Karpas-422 (cell line): Measurements from ENCODE around the gene WTAP. TPM values are rescaled to one million over a fixed set of nuclear protein-coding genes. Genes with fewer than 3 reads are reported as not detected.

ENCODE experiments used
- DNase-seq: peaks from one replicate; pipeline ENCODE4 v3.0.0-alpha.2; 2015
- H2AFZ ChIP-seq: fragments of 200-600 bp; sonication (generic); 2 replicates; pipeline ENCODE4 v1.6.1; 2014; ENCODE audit warnings: antibody characterized with exemption, low read length, mixed read lengths
- H3K27ac ChIP-seq: fragments of 200-600 bp; sonication (generic); 2 replicates; pipeline ENCODE4 v1.5.1; 2014; ENCODE audit warnings: mild to moderate bottlenecking, low read length, moderate library complexity
- H3K27me3 ChIP-seq: fragments of 200-600 bp; sonication (generic); 2 replicates; pipeline ENCODE4 v1.6.1; 2014; ENCODE audit warnings: low read length, mixed read lengths
- H3K36me3 ChIP-seq: fragments of 200-600 bp; sonication (generic); 2 replicates; pipeline ENCODE4 v1.6.1; 2014; ENCODE audit warnings: low read length, mixed read lengths; ENCODE audit not compliant: insufficient read depth
- H3K4me1 ChIP-seq: fragments of 200-600 bp; sonication (generic); 2 replicates; pipeline ENCODE4 v1.6.1; 2014; ENCODE audit warnings: mild to moderate bottlenecking, low read length, mixed read lengths
- H3K4me2 ChIP-seq: fragments of 200-600 bp; sonication (generic); 2 replicates; pipeline ENCODE4 v1.6.1; 2014; ENCODE audit warnings: low read length, low read depth, mild to moderate bottlenecking; ENCODE audit not compliant: poor library complexity, severe bottlenecking
- H3K4me3 ChIP-seq: fragments of 200-600 bp; sonication (generic); 2 replicates; pipeline ENCODE4 v1.5.1; 2014; ENCODE audit warnings: mild to moderate bottlenecking, antibody characterized with exemption, low read length, mixed read lengths
- H3K79me2 ChIP-seq: fragments of 200-600 bp; sonication (generic); 2 replicates; pipeline ENCODE4 v1.6.1; 2014; ENCODE audit warnings: mild to moderate bottlenecking, low read length, mixed read lengths
- H3K9ac ChIP-seq: fragments of 200-600 bp; sonication (generic); 2 replicates; pipeline ENCODE4 v1.6.0; 2014; ENCODE audit warnings: low read length
- H3K9me2 ChIP-seq: fragments of 200-600 bp; sonication (generic), shearing (Covaris generic); replicated peaks from 2 replicates; pipeline ENCODE4 v1.6.0; 2014; ENCODE audit warnings: mild to moderate bottlenecking, low read length, moderate library complexity; ENCODE audit not compliant: insufficient read depth
- H3K9me3 ChIP-seq: fragments of 300-700, 200-600 bp; sonication (generic); 2 replicates; pipeline ENCODE4 v1.6.1; 2014; ENCODE audit warnings: low read length, mixed read lengths
- H4K20me1 ChIP-seq: fragments of 200-600 bp; sonication (generic); 2 replicates; pipeline ENCODE4 v1.6.1; 2014; ENCODE audit warnings: mild to moderate bottlenecking, antibody characterized with exemption, low read length, low read depth; ENCODE audit not compliant: insufficient read depth
- total RNA-seq: library from RNA; depleted of rRNA; stranded (reverse); fragments of >200 nt; shearing (Covaris generic); gene quantifications from 2 replicates; pipeline ENCODE4 v1.2.3, GENCODE V29; 2014; ENCODE audit warnings: low replicate concordance; rRNA removed

Gene WTAP
- total RNA-seq, result 86.1 and 87.6 TPM in 2 replicates

- H2AFZ ChIP-seq, result 0 out of 2 replicates have a peak within 1 kb of the TSS, but pooled peaks have one; percentile 62
- peaks cover 44% of the 10 kb centered on the region for H4K20me1 ChIP-seq
Measured at GRCh38 chr6:159726918-159727716, at the start of gene WTAP. WTAP (plus strand) TSS chr6:159727506; CDS start chr6:159736266, 8,760 bp downstream.

GRCh38 chr6:159677506-159678165 is 49.7 kb upstream of the WTAP start:
- H3K4me2 ChIP-seq, result no peak overlapping the region
- H3K79me2 ChIP-seq, result 0 out of 2 replicates have a peak, but pooled peaks cover 3% of the 10 kb centered on the region
- H3K27ac ChIP-seq, result no peak overlapping the region
- DNase-seq, result no peak
- no peaks in the 10 kb centered on the region for H3K27me3 ChIP-seq
- H3K9ac ChIP-seq, result no peak overlapping the region
- no peaks in the 10 kb centered on the region for H3K9me2 ChIP-seq
- no peaks in the 10 kb centered on the region for H3K4me1 ChIP-seq
- H3K4me3 ChIP-seq, result no peak overlapping the region
- H2AFZ ChIP-seq, result no peak overlapping the region
- no peaks in the 10 kb centered on the region for H3K9me3 ChIP-seq
- no peaks in the 10 kb centered on the region for H4K20me1 ChIP-seq
- H3K36me3 ChIP-seq, result peaks cover 30% of the 10 kb centered on the region

More at GRCh38 chr6:159726918-159727716, at the start of gene WTAP:
- H3K36me3 ChIP-seq, result peaks cover 32% of the 10 kb centered on the region
- peak; percentile 99 for DNase-seq
- peaks cover 44% of the 10 kb centered on the region for H3K4me1 ChIP-seq
- no peaks in the 10 kb centered on the region for H3K9me3 ChIP-seq
- no peaks in the 10 kb centered on the region for H3K9me2 ChIP-seq
- H3K4me2 ChIP-seq, result peak within 1 kb of the TSS; percentile 89
- peak within 1 kb of the TSS; percentile 88 for H3K4me3 ChIP-seq
- peak within 1 kb of the TSS; percentile 97 for H3K9ac ChIP-seq
- H3K27ac ChIP-seq, result peak within 1 kb of the TSS; percentile 86
- H3K27me3 ChIP-seq, result no peaks in the 10 kb centered on the region
- H3K79me2 ChIP-seq, result peaks cover 92% of the 10 kb centered on the region

DNA sequence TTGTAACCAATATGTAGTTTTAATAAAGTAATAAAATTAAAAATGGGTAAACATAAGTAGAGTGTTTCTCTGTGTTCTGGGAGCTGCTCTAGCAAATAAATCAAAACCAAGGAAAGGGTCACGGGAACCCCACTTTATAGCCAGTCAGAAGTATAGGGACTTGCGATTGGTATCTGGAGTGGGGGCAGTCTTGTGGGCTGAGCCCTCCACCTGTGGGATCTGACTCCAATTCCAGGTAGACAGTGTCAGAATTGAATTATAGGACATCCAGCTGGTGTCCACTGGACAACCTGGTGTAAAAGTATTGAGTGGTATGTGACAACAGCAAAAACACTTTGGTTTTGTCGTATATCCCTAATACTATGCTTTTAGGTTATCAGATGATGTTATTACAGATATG is 48.7 kb upstream of the WTAP start:
- no peaks in the 10 kb centered on the region for H4K20me1 ChIP-seq
- no peak for DNase-seq
- peaks cover 30% of the 10 kb centered on the region for H3K36me3 ChIP-seq

DNA sequence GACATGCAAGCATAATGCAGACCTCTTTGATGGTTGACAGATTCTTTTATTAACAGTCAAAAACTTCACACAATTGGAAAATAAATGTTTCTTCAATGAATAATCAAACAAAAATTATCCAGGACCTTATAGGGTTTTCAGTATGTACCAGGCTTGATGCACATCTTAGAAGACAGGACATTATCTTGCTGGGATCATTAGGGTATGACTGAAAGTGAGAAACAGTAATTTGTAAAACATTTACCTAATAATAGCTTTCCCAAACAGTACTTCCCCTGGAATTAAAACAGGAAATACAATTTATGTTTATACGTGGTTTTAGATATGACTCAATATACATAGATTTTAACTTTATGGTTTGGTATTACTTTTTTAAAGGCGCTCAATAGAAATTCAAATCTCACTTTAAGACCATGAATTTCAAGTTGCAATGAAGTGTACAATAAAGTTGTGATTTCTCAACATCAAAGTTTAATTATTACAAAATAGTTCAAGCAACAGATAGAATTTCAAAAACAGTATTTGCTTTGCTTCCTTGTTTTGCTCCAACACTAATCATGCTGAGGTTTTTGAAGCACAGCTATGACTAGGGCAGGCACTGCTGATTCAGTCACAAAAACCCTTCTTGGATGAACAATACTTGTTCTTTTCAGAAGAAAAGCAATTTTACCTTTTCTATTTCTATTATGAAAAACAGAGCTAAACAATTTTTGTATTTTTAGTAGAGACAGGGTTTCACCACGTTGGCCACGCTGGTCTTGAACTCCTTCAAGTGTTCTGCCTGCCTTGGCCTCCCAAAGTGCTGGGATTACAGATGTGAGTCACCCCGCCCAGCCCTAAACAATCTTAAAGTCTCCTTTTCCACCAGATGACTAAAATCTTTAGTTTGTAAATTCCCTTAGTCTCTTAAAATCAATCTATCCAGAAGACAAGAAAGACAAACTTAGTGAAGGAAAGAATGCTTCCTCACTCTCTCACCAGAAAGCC is 47.9 kb upstream of the WTAP start:
- DNase-seq, result no peak
- no peaks in the 10 kb centered on the region for H3K9me3 ChIP-seq
- H3K36me3 ChIP-seq, result peaks cover 30% of the 10 kb centered on the region
- H3K4me2 ChIP-seq, result no peak overlapping the region
- 0 out of 2 replicates have a peak, but pooled peaks cover 3% of the 10 kb centered on the region for H3K79me2 ChIP-seq
- H3K27ac ChIP-seq, result no peak overlapping the region
- no peaks in the 10 kb centered on the region for H3K4me1 ChIP-seq
- no peaks in the 10 kb centered on the region for H4K20me1 ChIP-seq
- H3K9ac ChIP-seq, result no peak overlapping the region
- no peak overlapping the region for H3K4me3 ChIP-seq
- no peak overlapping the region for H2AFZ ChIP-seq
- H3K9me2 ChIP-seq, result no peaks in the 10 kb centered on the region
- no peaks in the 10 kb centered on the region for H3K27me3 ChIP-seq

More for the DNA sequence above, 48.7 kb upstream of the WTAP start:
- H3K4me1 ChIP-seq, result no peaks in the 10 kb centered on the region
- no peaks in the 10 kb centered on the region for H3K9me2 ChIP-seq
- no peaks in the 10 kb centered on the region for H3K27me3 ChIP-seq
- no peaks in the 10 kb centered on the region for H3K9me3 ChIP-seq
- H3K4me3 ChIP-seq, result no peak overlapping the region
- no peak overlapping the region for H3K4me2 ChIP-seq
- H2AFZ ChIP-seq, result no peak overlapping the region
- no peak overlapping the region for H3K9ac ChIP-seq
- 0 out of 2 replicates have a peak, but pooled peaks cover 3% of the 10 kb centered on the region for H3K79me2 ChIP-seq
- H3K27ac ChIP-seq, result no peak overlapping the region

- H3K9me3 ChIP-seq, result no peaks in the 10 kb centered on the region
- no peaks in the 10 kb centered on the region for H3K4me1 ChIP-seq
- DNase-seq, result no peak
- H3K27me3 ChIP-seq, result no peaks in the 10 kb centered on the region
- peaks cover 35% of the 10 kb centered on the region for H3K36me3 ChIP-seq
- no peak overlapping the region for H3K4me2 ChIP-seq
- H4K20me1 ChIP-seq, result no peaks in the 10 kb centered on the region
- no peak overlapping the region for H3K27ac ChIP-seq
- H3K4me3 ChIP-seq, result no peak overlapping the region
- no peaks in the 10 kb centered on the region for H3K9me2 ChIP-seq
- no peak overlapping the region for H3K9ac ChIP-seq
- 0 out of 2 replicates have a peak, but pooled peaks cover 3% of the 10 kb centered on the region for H3K79me2 ChIP-seq
- H2AFZ ChIP-seq, result no peak overlapping the region
Measured at GRCh38 chr6:159680104-159680503, 47.2 kb upstream of the WTAP start.

- no peaks in the 10 kb centered on the region for H3K9me3 ChIP-seq
- H4K20me1 ChIP-seq, result no peaks in the 10 kb centered on the region
- DNase-seq, result no peak
- H3K79me2 ChIP-seq, result peaks cover 3% of the 10 kb centered on the region; the same call in 1 of the 2 replicates
- no peaks in the 10 kb centered on the region for H3K4me1 ChIP-seq
- H3K27me3 ChIP-seq, result no peaks in the 10 kb centered on the region
- no peaks in the 10 kb centered on the region for H3K9me2 ChIP-seq
- H3K4me2 ChIP-seq, result no peak overlapping the region
- H2AFZ ChIP-seq, result no peak overlapping the region
- no peak overlapping the region for H3K27ac ChIP-seq
- H3K36me3 ChIP-seq, result peaks cover 44% of the 10 kb centered on the region
- H3K9ac ChIP-seq, result no peak overlapping the region
- no peak overlapping the region for H3K4me3 ChIP-seq
Measured at GRCh38 chr6:159681191-159681880, 46.0 kb upstream of the WTAP start.

- peaks cover 47% of the 10 kb centered on the region; the same call in 1 of the 2 replicates for H3K36me3 ChIP-seq
- no peak for DNase-seq
- H3K4me3 ChIP-seq, result no peak overlapping the region
- no peak overlapping the region for H3K27ac ChIP-seq
- H3K27me3 ChIP-seq, result no peaks in the 10 kb centered on the region
- no peak overlapping the region for H3K9ac ChIP-seq
- H3K9me2 ChIP-seq, result no peaks in the 10 kb centered on the region
- H3K4me2 ChIP-seq, result no peak overlapping the region
- H2AFZ ChIP-seq, result no peak overlapping the region
- no peaks in the 10 kb centered on the region for H4K20me1 ChIP-seq
- no peaks in the 10 kb centered on the region for H3K4me1 ChIP-seq
- no peaks in the 10 kb centered on the region for H3K9me3 ChIP-seq
- peaks cover 11% of the 10 kb centered on the region for H3K79me2 ChIP-seq
Measured at GRCh38 chr6:159682295-159682694, 45.0 kb upstream of the WTAP start.
